NCI-H1048 (cell line): ENCODE results near the gene USP54.
"Not testable (repeated sequence)": the region's sequence is repeated elsewhere in the genome, so short reads cannot be mapped to it uniquely, and the experiment has no call there.

Source experiments
- DNase-seq: peaks from one replicate; lab custom pipeline; 2025; lab: John Stamatoyannopoulos, UW

USP54 gene

DNA sequence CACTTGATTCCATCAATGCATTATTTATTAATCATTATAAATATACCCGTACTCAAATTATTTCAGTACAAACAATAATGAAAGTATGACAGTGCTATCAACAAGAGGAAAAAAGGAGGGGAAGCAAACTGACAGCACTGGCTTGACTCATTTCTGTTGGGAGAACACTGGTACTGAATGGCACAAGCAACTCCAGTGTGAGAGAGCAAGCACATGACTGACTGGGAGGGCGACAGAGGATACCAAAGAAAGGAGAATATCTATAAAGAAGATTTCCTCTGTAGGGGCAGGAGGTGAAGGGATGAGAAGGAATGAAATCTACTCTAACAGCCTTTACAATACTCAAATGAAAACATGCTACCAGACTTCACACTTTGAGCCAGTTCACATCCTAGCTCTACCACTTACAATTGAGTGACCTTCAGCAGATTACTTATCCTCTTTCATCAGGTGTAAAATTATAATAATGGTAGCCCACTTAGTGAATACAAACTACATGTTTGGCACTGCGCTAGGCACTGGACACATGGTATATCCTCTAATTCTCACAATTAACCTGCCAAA, 1.5 kb downstream of the USP54 start:
- DNase-seq = no peak

DNA sequence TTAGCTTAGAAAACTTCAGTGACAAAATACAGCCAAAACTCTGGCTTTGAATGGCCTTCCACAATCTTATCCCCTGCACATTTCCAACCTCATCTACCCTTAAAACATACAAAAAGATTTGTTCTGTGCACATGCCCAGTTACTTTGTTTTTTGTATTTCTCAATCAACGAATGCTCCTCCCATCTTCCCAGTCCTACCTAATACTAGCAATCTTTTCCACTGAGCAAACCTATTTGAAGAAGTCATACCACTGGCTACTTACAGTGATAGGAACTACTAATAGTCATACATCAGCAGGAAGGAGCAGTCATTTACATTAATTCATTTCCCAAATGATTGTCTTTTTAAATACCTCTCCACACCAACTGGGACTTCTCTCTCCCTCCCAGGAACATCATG, 2.5 kb downstream of the USP54 start:
- DNase-seq = no peak

DNA sequence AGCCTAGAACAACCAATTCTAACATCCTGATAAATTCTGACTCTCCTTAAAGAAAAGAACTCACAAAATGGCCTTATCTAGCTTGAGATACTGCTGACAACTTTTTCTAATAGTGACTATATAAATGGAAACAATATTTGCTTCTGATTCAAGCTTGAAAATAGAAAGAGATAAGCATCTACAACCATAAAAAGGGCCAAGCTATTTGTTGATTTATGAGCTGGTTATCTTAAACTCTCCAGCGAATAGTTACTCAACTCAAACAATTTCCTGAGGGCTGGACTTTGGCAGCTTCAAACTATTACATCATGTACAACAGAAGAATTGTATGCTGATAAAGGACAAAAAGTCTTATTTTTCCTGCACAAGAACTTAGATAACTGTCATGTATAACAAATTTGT, 4.6 kb downstream of the USP54 start:
- no peak for DNase-seq

DNA sequence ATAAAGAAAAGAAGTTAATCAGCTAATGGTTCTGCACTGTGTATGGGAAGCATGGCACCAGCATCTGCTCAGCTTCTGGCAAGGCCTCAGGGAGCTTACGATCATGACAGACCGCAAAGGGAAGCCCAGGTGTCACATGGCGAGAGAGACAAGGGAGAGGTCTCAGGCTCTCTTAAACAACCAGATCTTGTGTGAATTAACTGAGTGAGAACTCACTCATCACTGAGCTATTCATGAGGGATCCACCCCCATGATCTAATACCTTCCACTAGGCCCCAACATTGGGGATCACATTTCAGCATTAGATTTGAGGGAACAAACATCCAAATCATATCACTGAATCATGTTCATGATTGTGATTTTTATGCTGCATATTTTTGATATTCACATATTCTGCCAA, 5.8 kb downstream of the USP54 start:
- DNase-seq = no peak

GRCh38 chr10:73584737-73585136, 6.4 kb downstream of the USP54 start:
- no peak for DNase-seq

GRCh38 chr10:73581918-73582317, 9.2 kb downstream of the USP54 start:
- DNase-seq = no peak

GRCh38 chr10:73578927-73579326, 12.2 kb downstream of the USP54 start:
- DNase-seq = not testable (repeated sequence)

DNA sequence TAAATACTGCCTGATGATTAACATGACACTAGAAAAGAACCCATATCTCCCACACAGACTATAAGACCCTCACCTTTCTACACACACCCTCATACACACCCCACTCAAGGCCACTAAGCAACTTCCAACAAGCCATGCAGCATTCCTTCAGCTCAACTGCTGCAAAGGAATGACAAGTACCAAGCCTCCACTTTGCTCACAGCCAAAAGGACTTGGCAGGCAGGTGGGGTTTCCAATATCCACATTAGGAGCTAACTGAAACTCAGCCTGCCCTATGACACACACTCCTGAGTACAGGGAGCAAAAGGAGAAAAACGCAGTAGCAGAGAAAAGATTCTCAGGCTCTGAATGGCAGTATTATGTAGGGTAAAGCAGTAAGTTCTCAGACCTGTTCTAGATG, 13.4 kb downstream of the USP54 start:
- no peak for DNase-seq

GRCh38 chr10:73576890-73577591, 14.1 kb downstream of the USP54 start:
- DNase-seq = no peak

DNA sequence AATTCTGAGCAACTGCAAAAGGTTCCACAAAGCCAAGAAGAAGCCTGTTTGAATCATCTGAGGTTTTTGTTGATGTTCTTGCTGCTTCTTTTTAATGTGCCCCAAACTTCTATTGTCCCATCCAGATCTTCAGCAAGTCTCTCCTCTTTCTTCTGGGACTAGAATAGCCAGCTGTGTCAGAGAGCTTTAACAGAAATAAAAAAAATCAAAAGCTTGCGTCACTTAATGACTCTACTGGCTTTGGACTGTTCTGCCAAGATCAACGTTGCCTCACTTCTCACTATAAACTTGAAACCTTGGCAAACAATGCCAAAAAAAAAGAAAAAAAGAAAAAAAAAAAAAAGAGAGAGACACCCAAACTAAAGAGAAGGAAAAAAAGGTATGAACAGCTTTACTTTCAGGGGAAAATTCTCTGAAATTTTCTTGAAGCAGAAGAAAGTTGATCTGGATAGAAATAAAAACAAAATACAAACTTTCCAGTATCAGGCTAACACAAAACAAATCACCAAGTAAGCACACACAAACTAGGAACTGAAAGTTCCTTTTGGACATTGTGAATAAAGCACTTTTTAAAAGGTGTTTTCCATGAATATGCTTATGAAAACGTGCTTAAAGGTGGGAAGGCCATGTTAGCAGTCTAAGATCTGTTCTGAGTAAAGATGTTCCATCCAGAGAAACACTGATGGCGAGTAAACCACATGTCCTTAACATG, 14.8 kb downstream of the USP54 start:
- DNase-seq = no peak

GRCh38 chr10:73567025-73567424, 24.1 kb downstream of the USP54 start:
- not testable (repeated sequence) for DNase-seq

GRCh38 chr10:73561192-73561591, 29.9 kb downstream of the USP54 start:
- DNase-seq = no peak

DNA sequence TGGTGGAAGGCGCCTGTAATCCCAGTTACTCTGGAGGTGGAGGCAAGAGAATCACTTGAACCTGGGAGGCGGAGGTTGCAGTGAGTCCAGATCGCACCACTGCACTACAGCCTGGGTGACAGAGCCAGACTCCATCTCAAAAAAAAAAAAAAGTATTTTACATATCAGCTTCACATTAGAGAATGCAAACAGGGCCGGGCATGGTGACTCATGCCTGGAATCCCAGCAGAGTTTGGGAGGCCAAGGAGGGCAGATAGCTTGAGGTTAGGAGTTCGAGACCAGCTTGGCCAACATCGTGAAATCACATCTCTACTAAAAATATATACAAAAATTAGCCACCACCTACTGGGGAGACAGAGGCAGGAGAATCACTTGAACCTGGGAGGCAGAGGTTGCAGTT, 31.6 kb downstream of the USP54 start:
- DNase-seq = no peak

- no peak for DNase-seq
Observed at GRCh38 chr10:73556855-73557254, 34.3 kb downstream of the USP54 start.

- no peak for DNase-seq
Observed at GRCh38 chr10:73554721-73555120, 36.4 kb downstream of the USP54 start.

DNA sequence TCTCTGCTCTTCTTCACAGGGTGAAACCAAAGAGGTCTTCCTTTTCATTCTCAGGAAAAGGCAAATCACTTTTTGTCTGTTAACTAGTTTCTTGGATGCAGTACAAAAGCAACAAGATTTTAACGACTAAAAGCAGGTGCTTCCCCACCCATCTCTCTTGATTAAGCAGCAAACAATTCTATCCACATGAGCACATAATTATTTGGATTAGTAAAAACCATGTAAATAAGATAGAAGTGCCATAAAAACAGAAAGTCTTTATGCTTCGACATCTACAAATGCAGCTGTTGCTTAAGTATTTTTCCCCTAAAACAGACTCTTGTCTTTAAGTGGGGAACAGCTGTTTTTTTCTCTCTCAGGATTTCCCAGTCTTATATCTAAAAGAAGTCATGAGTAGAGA, 37.4 kb downstream of the USP54 start:
- DNase-seq = no peak

DNA sequence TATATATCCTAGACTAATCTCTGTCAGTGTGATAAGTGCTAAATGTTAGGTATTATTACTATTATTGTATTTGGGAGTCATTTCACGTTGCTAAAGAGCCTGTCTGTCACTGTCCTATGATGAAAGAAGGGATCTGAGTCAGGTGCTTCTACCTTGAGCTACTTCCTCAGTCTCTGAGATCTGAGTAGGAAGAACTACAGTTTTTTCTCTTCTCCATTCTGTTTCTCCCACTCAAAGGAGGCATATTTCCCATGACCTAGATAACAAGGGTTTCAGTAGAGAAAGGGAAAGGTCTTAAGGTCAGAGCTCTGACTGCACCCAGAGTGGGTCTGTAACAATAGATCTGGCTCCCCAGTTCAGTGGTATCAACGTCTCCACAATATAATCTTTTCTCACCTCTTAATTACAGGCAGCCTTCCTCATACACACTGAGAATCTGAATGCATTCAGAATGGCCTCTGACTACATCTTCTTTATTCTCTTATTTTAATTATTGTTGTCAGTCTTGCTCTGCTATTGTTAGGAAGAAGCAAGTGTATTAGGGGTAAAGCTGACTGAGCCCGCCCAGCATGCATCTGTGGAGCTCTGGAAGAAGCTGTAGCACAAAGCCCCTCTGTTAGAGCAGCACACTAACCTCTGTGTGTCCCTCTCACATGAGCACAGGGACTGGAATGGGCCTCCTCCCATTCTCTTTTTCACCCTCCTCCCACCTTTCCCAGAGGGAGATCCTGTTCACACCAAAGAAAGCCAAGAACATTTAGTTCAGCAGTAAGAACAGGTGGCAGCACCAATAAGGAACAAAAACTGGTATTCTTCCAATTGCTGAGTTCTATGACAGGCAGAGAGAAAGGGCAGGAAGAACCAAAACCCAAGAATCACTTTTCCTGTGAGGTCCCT, 38.1 kb downstream of the USP54 start:
- no peak for DNase-seq

- no peak for DNase-seq
Observed at GRCh38 chr10:73551515-73551914, 39.6 kb downstream of the USP54 start.

DNA sequence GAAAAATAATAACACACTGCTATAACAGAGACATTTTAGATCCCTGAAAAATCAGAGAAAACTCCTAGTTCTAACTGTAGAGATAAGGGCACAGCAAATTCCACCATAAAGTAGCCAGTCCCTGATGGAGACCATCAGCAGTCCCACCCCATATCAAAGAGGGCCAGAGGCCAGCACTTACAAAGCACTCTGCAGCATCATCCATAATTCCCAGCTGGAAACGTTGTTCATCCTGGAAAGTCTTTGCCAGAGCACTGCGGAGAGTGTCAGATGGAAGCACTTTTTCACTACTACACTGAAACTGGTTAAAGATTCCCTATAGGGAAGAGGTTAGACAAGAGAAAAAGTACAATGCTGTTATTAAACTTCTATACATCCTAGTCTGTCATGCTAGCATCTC, 45.8 kb downstream of the USP54 start:
- DNase-seq = no peak

GRCh38 chr10:73537709-73538108, 53.4 kb downstream of the USP54 start:
- DNase-seq = no peak

GRCh38 chr10:73537288-73537687, 53.9 kb downstream of the USP54 start:
- no peak for DNase-seq

GRCh38 chr10:73534857-73535256, 56.3 kb downstream of the USP54 start:
- no peak for DNase-seq
